ENCODE measurements around the gene THOC6.
A peak's percentile ranks its signal among the peaks of the same experiment; 100 is the strongest.

THOC6 gene

DNA sequence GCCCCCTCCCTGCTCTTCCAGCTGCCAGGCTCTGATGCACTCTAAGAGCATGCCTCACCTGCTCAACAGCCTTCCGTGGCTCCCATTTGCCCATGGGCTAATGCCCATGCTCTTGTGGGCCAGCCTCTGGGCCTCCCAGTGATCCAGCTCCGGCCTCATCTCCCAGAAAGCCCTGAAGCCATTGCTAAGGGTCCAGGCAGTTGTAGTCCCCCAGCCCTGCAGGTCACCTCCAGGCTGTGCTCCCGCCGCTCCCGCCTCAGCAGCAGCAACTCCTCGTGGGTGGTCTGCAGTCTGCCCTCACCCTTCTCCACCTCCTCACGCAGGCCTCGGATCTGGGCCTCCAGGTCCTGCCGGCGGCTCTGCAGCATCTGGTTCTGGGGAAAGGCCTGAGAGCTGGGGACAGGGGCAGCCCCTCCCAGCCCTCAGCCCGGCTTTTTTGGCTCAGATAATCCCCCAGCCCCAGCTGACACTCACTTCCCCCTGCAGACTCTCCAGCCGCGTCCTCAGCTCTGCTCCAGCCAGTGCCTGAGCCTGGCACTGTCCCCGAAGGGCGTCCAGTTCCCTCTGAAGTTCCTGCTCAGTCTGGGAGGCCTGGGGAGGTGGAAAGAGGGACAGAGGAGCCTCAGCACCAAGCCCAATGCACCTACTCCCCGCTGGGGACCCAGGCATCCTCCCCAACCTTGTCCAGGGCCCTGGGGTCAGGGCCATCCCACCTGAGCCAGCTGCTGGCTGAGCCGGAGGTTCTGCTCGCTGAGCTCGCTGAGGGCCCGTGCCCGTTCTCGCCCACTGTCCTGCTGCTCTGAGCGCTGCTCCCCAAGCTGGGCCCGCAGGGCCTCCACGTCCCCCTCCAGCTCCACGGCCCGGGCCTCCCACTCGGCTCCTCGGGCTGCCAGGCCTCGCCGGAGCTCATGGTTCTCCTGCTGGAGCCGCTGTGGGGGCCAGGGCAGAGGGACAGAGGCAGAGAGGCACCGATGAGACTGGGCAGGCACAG lies 6.7 kb downstream of the THOC6 start:
- peaks cover 16% of the 10 kb centered on the region for H3K4me1 ChIP-seq (ENCODE audit: control insufficient read depth, low read length)
- no peaks in the 10 kb centered on the region; the same call in 1 of the 2 replicates for H4K20me1 ChIP-seq (ENCODE audit: control insufficient read depth, insufficient read depth, low read depth, low read length)
- peaks cover 58% of the 10 kb centered on the region for H3K27me3 ChIP-seq (ENCODE audit: control insufficient read depth, low read length)
- no peak for TF ChIP-seq EZH2phosphoT487 (IDR thresholded peaks at IDR 0.05; ENCODE audit: borderline replicate concordance, low read length)
- TF ChIP-seq, protein P1, sequence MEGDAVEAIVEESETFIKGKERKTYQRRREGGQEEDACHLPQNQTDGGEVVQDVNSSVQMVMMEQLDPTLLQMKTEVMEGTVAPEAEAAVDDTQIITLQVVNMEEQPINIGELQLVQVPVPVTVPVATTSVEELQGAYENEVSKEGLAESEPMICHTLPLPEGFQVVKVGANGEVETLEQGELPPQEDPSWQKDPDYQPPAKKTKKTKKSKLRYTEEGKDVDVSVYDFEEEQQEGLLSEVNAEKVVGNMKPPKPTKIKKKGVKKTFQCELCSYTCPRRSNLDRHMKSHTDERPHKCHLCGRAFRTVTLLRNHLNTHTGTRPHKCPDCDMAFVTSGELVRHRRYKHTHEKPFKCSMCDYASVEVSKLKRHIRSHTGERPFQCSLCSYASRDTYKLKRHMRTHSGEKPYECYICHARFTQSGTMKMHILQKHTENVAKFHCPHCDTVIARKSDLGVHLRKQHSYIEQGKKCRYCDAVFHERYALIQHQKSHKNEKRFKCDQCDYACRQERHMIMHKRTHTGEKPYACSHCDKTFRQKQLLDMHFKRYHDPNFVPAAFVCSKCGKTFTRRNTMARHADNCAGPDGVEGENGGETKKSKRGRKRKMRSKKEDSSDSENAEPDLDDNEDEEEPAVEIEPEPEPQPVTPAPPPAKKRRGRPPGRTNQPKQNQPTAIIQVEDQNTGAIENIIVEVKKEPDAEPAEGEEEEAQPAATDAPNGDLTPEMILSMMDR (IDR thresholded peaks at IDR 0.05; ENCODE audit: low read depth, low read length, poor library complexity, severe bottlenecking), result no peak
- H3K4me2 ChIP-seq (ENCODE audit: low read length), result no peak overlapping the region
- H3K36me3 ChIP-seq (ENCODE audit: control insufficient read depth, low read length), result peaks cover 19% of the 10 kb centered on the region
- no peak overlapping the region for H3K27ac ChIP-seq (ENCODE audit: low read depth, low read length)
- no peaks in the 10 kb centered on the region for H3K79me2 ChIP-seq (ENCODE audit: control insufficient read depth, low read length)
- no peak overlapping the region for H3K4me3 ChIP-seq (ENCODE audit: low read length)
- 0 out of 2 replicates have a peak, but pooled peaks cover 2% of the 10 kb centered on the region for H3F3A ChIP-seq (ENCODE audit: control insufficient read depth, insufficient read depth)
- H3K9me3 ChIP-seq (ENCODE audit: control insufficient read depth, insufficient read depth, low read length), result no peaks in the 10 kb centered on the region
- H3K9me2 ChIP-seq (replicated peaks; ENCODE audit: control insufficient read depth, low read length), result no peaks in the 10 kb centered on the region

DNA sequence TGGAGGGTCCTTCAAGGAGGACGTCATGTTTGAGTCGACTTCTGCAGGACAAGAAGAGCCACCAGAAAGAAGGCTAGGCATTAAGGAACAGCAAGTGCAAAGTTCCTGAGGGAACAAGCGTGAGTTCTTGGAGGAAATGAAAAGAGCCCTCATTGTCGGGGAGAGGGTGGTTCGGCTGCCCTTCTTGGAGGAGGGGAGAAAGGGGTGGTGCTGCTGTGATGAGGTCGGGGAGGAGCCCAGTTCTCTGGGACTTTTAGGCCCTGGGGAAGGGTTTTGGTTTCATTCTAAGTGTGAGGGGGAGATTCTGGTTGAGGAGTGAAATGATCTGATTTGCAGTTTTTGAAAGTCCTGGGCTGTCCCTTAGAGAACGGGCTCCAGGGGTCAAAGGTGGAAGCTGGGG lies 8.8 kb downstream of the THOC6 start:
- no peak overlapping the region for H3K27ac ChIP-seq (ENCODE audit: low read depth, low read length)
- H3K27me3 ChIP-seq (ENCODE audit: control insufficient read depth, low read length), result peaks cover 80% of the 10 kb centered on the region
- peak; percentile 56; the same call in 1 of the 2 replicates for TF ChIP-seq EZH2phosphoT487 (IDR thresholded peaks at IDR 0.05; ENCODE audit: borderline replicate concordance, low read length)
- TF ChIP-seq, protein P1 (IDR thresholded peaks at IDR 0.05; ENCODE audit: low read depth, low read length, poor library complexity, severe bottlenecking), result no peak

DNA sequence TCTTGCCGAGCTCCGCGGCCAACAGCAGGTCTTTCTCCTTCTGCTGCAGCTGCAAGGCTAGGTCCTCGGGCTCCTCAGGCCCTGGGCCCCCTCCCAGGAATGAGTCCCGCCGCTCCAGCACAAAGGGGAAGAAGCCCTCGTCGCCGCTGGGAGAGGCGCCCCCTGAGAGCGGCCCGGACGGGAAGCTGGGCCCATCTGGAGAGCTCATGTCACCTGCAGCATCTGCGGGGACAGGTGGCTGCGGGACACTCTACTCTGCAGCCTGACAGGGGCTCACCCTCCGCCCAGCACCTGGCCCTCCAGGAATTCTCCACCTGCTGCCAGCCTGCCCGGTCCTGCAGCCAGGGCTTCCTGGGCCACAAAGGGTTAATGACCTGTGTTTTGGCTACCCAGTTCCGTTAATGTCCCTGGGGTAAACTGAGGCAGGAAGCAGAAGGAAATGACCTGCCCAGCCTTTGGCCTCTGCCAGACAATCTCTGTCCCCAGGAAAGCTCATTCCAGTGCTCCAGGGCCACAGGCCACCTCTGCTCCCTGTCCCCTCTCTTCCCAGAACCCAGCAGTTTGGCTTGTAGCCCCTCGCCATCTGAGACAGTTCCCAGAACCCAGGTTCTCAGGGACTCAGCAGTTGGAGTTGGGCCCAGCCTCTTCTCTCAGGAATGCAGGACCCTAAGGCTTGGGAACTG lies 11.6 kb downstream of the THOC6 start:
- Histone ChIP-seq H3K27me3 (ENCODE audit: control insufficient read depth, low read length) (peaks cover 76% of the 10 kb centered on the region), H3K9me2 (replicated peaks; ENCODE audit: control insufficient read depth, low read length) (no peaks in the 10 kb centered on the region), H3K9me3 (ENCODE audit: control insufficient read depth, insufficient read depth, low read length) (no peaks in the 10 kb centered on the region), H3F3A (ENCODE audit: control insufficient read depth, insufficient read depth) (no peaks in the 10 kb centered on the region), H3K4me2 (ENCODE audit: low read length) (no peak overlapping the region), H3K4me3 (ENCODE audit: low read length) (no peak overlapping the region), H3K4me1 (ENCODE audit: control insufficient read depth, low read length) (peaks cover 8% of the 10 kb centered on the region; the same call in 1 of the 2 replicates), H3K79me2 (ENCODE audit: control insufficient read depth, low read length) (no peaks in the 10 kb centered on the region), H3K27ac (ENCODE audit: low read depth, low read length) (no peak overlapping the region), H4K20me1 (ENCODE audit: control insufficient read depth, insufficient read depth, low read depth, low read length) (no peaks in the 10 kb centered on the region), H3K36me3 (ENCODE audit: control insufficient read depth, low read length) (no peaks in the 10 kb centered on the region)
- TF ChIP-seq EZH2phosphoT487 (IDR thresholded peaks at IDR 0.05; ENCODE audit: borderline replicate concordance, low read length), result no peak
- TF ChIP-seq, protein P1 (IDR thresholded peaks at IDR 0.05; ENCODE audit: low read depth, low read length, poor library complexity, severe bottlenecking), result no peak

More for the DNA sequence above, 8.8 kb downstream of the THOC6 start:
- no peaks in the 10 kb centered on the region for H3K9me3 ChIP-seq (ENCODE audit: control insufficient read depth, insufficient read depth, low read length)
- no peak overlapping the region for H3K4me2 ChIP-seq (ENCODE audit: low read length)
- H3K36me3 ChIP-seq (ENCODE audit: control insufficient read depth, low read length), result no peaks in the 10 kb centered on the region
- H3K79me2 ChIP-seq (ENCODE audit: control insufficient read depth, low read length), result no peaks in the 10 kb centered on the region
- H3F3A ChIP-seq (ENCODE audit: control insufficient read depth, insufficient read depth), result 0 out of 2 replicates have a peak, but pooled peaks cover 2% of the 10 kb centered on the region
- no peaks in the 10 kb centered on the region; the same call in 1 of the 2 replicates for H4K20me1 ChIP-seq (ENCODE audit: control insufficient read depth, insufficient read depth, low read depth, low read length)
- H3K4me3 ChIP-seq (ENCODE audit: low read length), result no peak overlapping the region
- H3K4me1 ChIP-seq (ENCODE audit: control insufficient read depth, low read length), result peaks cover 23% of the 10 kb centered on the region
- H3K9me2 ChIP-seq (replicated peaks; ENCODE audit: control insufficient read depth, low read length), result no peaks in the 10 kb centered on the region

Measured in DOHH2 (cell line).